ENCODE measurements around the gene PEX14.
A peak's percentile ranks its signal among the peaks of the same experiment; 100 is the strongest.

PEX14 gene

GRCh38 chr1:10637400-10637799, 162.7 kb downstream of the PEX14 start:
- H3K4me3 ChIP-seq (ENCODE audit: low read depth, low read length), result no peak overlapping the region
- no peak for TF ChIP-seq CTCF (IDR thresholded peaks at IDR 0.05; ENCODE audit: low read depth, low read length)
- no peak for DNase-seq (ENCODE audit: low read depth, low spot score)
- in situ Hi-C loops (cut with HindIII; ENCODE audit: low sequenced_read_pairs), result no loop called here

- peak overlapping the region; percentile 12 for H3K4me3 ChIP-seq (ENCODE audit: low read depth, low read length)
- no peak for TF ChIP-seq CTCF (IDR thresholded peaks at IDR 0.05; ENCODE audit: low read depth, low read length)
- in situ Hi-C loops (cut with HindIII; ENCODE audit: low sequenced_read_pairs), result no loop called here
- DNase-seq (ENCODE audit: low read depth, low spot score), result no peak
These were observed 163.2 kb downstream of the PEX14 start for GRCh38 chr1:10637834-10638558.

GRCh38 chr1:10638559-10639005, 163.8 kb downstream of the PEX14 start:
- in situ Hi-C loops (cut with HindIII; ENCODE audit: low sequenced_read_pairs), result no loop called here
- H3K4me3 ChIP-seq (ENCODE audit: low read depth, low read length), result peak overlapping the region; percentile 12
- no peak for DNase-seq (ENCODE audit: low read depth, low spot score)
- TF ChIP-seq CTCF (IDR thresholded peaks at IDR 0.05; ENCODE audit: low read depth, low read length), result no peak

- in situ Hi-C loops (cut with HindIII; ENCODE audit: low sequenced_read_pairs), result no loop called here
- no peak for DNase-seq (ENCODE audit: low read depth, low spot score)
- H3K4me3 ChIP-seq (ENCODE audit: low read depth, low read length), result no peak overlapping the region
- no peak for TF ChIP-seq CTCF (IDR thresholded peaks at IDR 0.05; ENCODE audit: low read depth, low read length)
These were observed 164.4 kb downstream of the PEX14 start for GRCh38 chr1:10639011-10639774.

- DNase-seq (ENCODE audit: low read depth, low spot score), result no peak
- no peak overlapping the region for H3K4me3 ChIP-seq (ENCODE audit: low read depth, low read length)
- no peak for TF ChIP-seq CTCF (IDR thresholded peaks at IDR 0.05; ENCODE audit: low read depth, low read length)
- in situ Hi-C loops (cut with HindIII; ENCODE audit: low sequenced_read_pairs), result no loop called here
These were observed 165.2 kb downstream of the PEX14 start for GRCh38 chr1:10639775-10640578.

- no peak overlapping the region for H3K4me3 ChIP-seq (ENCODE audit: low read depth, low read length)
- in situ Hi-C loops (cut with HindIII; ENCODE audit: low sequenced_read_pairs), result no loop called here
- TF ChIP-seq CTCF (IDR thresholded peaks at IDR 0.05; ENCODE audit: low read depth, low read length), result no peak
- no peak for DNase-seq (ENCODE audit: low read depth, low spot score)
These were observed 166.2 kb downstream of the PEX14 start for GRCh38 chr1:10640843-10641553.

Measured in astrocyte of the spinal cord (primary cell).